KMS-11 (cell line): ENCODE results near the gene TRAF1.

ENCODE experiments used
- H2AFZ ChIP-seq: fragments of 200-600 bp; sonication (generic); 2 replicates; pipeline ENCODE4 v1.6.1; 2016; ENCODE audit warnings: antibody characterized with exemption, mixed run types, low read depth
- H3K27ac ChIP-seq: fragments of 200-600 bp; sonication (generic); 2 replicates; pipeline ENCODE4 v1.6.1; 2016; ENCODE audit warnings: mild to moderate bottlenecking, mixed run types
- H3K27me3 ChIP-seq: fragments of 200-600 bp; sonication (generic); 2 replicates; pipeline ENCODE4 v1.6.1; 2017; ENCODE audit warnings: mild to moderate bottlenecking, low read depth, mixed run types, moderate library complexity; ENCODE audit not compliant: insufficient read depth
- H3K36me3 ChIP-seq: fragments of 200-600 bp; sonication (generic); 2 replicates; pipeline ENCODE4 v1.6.1; 2017; ENCODE audit warnings: mild to moderate bottlenecking, mixed run types; ENCODE audit not compliant: insufficient read depth
- H3K4me1 ChIP-seq: fragments of 200-600 bp; sonication (generic); 2 replicates; pipeline ENCODE4 v1.6.1; 2016; ENCODE audit warnings: mild to moderate bottlenecking, low read depth, mixed run types; ENCODE audit not compliant: poor library complexity, severe bottlenecking
- H3K4me2 ChIP-seq: fragments of 200-600 bp; sonication (generic); 2 replicates; pipeline ENCODE4 v1.7.0; 2016; ENCODE audit warnings: mild to moderate bottlenecking, mixed run types
- H3K4me3 ChIP-seq: fragments of 200-600 bp; sonication (generic); IDR thresholded peaks from 2 replicates; pipeline ENCODE4 v1.6.1; 2017; ENCODE audit warnings: low read depth, low read length, mixed read lengths; ENCODE audit not compliant: insufficient read depth
- H3K79me2 ChIP-seq: fragments of 200-600 bp; sonication (generic); 2 replicates; pipeline ENCODE4 v1.6.1; 2016; ENCODE audit warnings: low read depth, mixed run types; ENCODE audit not compliant: insufficient read depth
- H3K9ac ChIP-seq: fragments of 200-600 bp; sonication (generic); 2 replicates; pipeline ENCODE4 v1.6.1; 2016; ENCODE audit warnings: mild to moderate bottlenecking, mixed run types
- H4K20me1 ChIP-seq: fragments of 200-600 bp; sonication (generic); 2 replicates; pipeline ENCODE4 v1.6.1; 2016; ENCODE audit warnings: mild to moderate bottlenecking, mixed run types; ENCODE audit not compliant: insufficient read depth
- CTCF ChIP-seq: fragments of 200-600 bp; sonication (generic); conservative IDR thresholded peaks from 2 replicates; pipeline ENCODE4 v1.6.1; 2017; ENCODE audit warnings: low read depth, mild to moderate bottlenecking, antibody characterized with exemption, low read length, moderate library complexity, mixed read lengths

TRAF1 gene

GRCh38 chr9:120885958-120886357, 40.6 kb downstream of the TRAF1 start:
- Histone ChIP-seq H3K4me2 (no peak overlapping the region), H3K27ac (no peak overlapping the region)

GRCh38 chr9:120885457-120885856, 41.1 kb downstream of the TRAF1 start:
- no peak overlapping the region for H3K27ac ChIP-seq
- H3K4me2 ChIP-seq: no peak overlapping the region
- no peak for TF ChIP-seq CTCF
- no peaks in the 10 kb centered on the region for H3K36me3 ChIP-seq
- H3K4me3 ChIP-seq: no peak overlapping the region
- no peaks in the 10 kb centered on the region for H3K27me3 ChIP-seq
- H2AFZ ChIP-seq: no peak overlapping the region
- H3K9ac ChIP-seq: no peak overlapping the region
- peaks cover 63% of the 10 kb centered on the region for H3K4me1 ChIP-seq
- H4K20me1 ChIP-seq: no peaks in the 10 kb centered on the region
- no peaks in the 10 kb centered on the region for H3K79me2 ChIP-seq

More at GRCh38 chr9:120885958-120886357, 40.6 kb downstream of the TRAF1 start:
- no peak for TF ChIP-seq CTCF
- Histone ChIP-seq H3K27me3 (no peaks in the 10 kb centered on the region), H3K36me3 (no peaks in the 10 kb centered on the region), H3K79me2 (no peaks in the 10 kb centered on the region), H3K4me1 (peaks cover 68% of the 10 kb centered on the region), H2AFZ (no peak overlapping the region), H3K9ac (no peak overlapping the region), H3K4me3 (no peak overlapping the region), H4K20me1 (no peaks in the 10 kb centered on the region)

GRCh38 chr9:120883608-120883996, 43.0 kb downstream of the TRAF1 start:
- Histone ChIP-seq H3K36me3 (no peaks in the 10 kb centered on the region), H3K4me3 (no peak overlapping the region), H3K4me1 (peaks cover 65% of the 10 kb centered on the region), H2AFZ (no peak overlapping the region), H3K4me2 (peak overlapping the region; percentile 60), H3K9ac (no peak overlapping the region), H4K20me1 (no peaks in the 10 kb centered on the region), H3K27ac (no peak overlapping the region; the same call in 1 of the 2 replicates), H3K27me3 (no peaks in the 10 kb centered on the region), H3K79me2 (peaks cover 3% of the 10 kb centered on the region; the same call in 1 of the 2 replicates)
- no peak for TF ChIP-seq CTCF

GRCh38 chr9:120882935-120883607, 43.5 kb downstream of the TRAF1 start:
- H3K4me3 ChIP-seq: no peak overlapping the region
- no peaks in the 10 kb centered on the region for H4K20me1 ChIP-seq
- TF ChIP-seq CTCF: no peak
- peak overlapping the region; percentile 60 for H3K4me2 ChIP-seq
- H3K36me3 ChIP-seq: no peaks in the 10 kb centered on the region
- peak overlapping the region; percentile 34; the same call in 1 of the 2 replicates for H2AFZ ChIP-seq
- peaks cover 6% of the 10 kb centered on the region; the same call in 1 of the 2 replicates for H3K79me2 ChIP-seq
- H3K27ac ChIP-seq: peak overlapping the region; percentile 50; the same call in 1 of the 2 replicates
- peak overlapping the region; percentile 18; the same call in 1 of the 2 replicates for H3K9ac ChIP-seq
- H3K27me3 ChIP-seq: no peaks in the 10 kb centered on the region
- peaks cover 70% of the 10 kb centered on the region for H3K4me1 ChIP-seq
